ENCODE data around the gene PIGU. TPM values are rescaled to one million over a fixed set of nuclear protein-coding genes. Genes with fewer than 3 reads are reported as not detected.

PIGU gene
- total and polyA plus RNA-seq, 4 donors = 6.4 to 10.0 (median 7.2) TPM

- Histone ChIP-seq H3K9ac (ENCODE audit: low read depth in 1 of 2, low read length in 2 of 2) (no peak overlapping the region), H3K36me3 (ENCODE audit: control insufficient read depth in 4 of 4, insufficient read depth in 3 of 4, low read depth in 1 of 4, low read length in 3 of 4) (no peaks in the 10 kb centered on the region), H3K4me1 (ENCODE audit: control insufficient read depth in 4 of 4, insufficient read depth in 4 of 4, low read length in 3 of 4) (peaks cover 0 to 3% (median 0%) of the 10 kb centered on the region in 4 donors), H3K27me3 (ENCODE audit: control insufficient read depth in 4 of 4, insufficient read depth in 4 of 4, low read length in 3 of 4) (no peaks in the 10 kb centered on the region), H3K9me3 (ENCODE audit: control insufficient read depth in 4 of 4, low read length in 3 of 4) (no peaks in the 10 kb centered on the region), H3K27ac (ENCODE audit: low read depth in 1 of 2, low read length in 2 of 2) (no peak overlapping the region), H3K4me3 (ENCODE audit: low read depth in 1 of 3, low read length in 3 of 3) (no peak overlapping the region)
- 96% methylated on average over 1 of the region's 1 CpG for WGBS
- DNase-seq (ENCODE audit: low spot score) = no peak
- TF ChIP-seq, protein P1, sequence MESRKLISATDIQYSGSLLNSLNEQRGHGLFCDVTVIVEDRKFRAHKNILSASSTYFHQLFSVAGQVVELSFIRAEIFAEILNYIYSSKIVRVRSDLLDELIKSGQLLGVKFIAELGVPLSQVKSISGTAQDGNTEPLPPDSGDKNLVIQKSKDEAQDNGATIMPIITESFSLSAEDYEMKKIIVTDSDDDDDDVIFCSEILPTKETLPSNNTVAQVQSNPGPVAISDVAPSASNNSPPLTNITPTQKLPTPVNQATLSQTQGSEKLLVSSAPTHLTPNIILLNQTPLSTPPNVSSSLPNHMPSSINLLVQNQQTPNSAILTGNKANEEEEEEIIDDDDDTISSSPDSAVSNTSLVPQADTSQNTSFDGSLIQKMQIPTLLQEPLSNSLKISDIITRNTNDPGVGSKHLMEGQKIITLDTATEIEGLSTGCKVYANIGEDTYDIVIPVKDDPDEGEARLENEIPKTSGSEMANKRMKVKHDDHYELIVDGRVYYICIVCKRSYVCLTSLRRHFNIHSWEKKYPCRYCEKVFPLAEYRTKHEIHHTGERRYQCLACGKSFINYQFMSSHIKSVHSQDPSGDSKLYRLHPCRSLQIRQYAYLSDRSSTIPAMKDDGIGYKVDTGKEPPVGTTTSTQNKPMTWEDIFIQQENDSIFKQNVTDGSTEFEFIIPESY (IDR thresholded peaks at IDR 0.05) = no peak
- no peak for TF ChIP-seq EGR1 (IDR thresholded peaks at IDR 0.05; ENCODE audit: low read depth in 2 of 2)
- no peak for TF ChIP-seq ATF3 (IDR thresholded peaks at IDR 0.05)
- no peak for TF ChIP-seq RAD21 (IDR thresholded peaks at IDR 0.05)
Observed at GRCh38 chr20:34647737-34648136, 29.2 kb downstream of the PIGU start.

DNA sequence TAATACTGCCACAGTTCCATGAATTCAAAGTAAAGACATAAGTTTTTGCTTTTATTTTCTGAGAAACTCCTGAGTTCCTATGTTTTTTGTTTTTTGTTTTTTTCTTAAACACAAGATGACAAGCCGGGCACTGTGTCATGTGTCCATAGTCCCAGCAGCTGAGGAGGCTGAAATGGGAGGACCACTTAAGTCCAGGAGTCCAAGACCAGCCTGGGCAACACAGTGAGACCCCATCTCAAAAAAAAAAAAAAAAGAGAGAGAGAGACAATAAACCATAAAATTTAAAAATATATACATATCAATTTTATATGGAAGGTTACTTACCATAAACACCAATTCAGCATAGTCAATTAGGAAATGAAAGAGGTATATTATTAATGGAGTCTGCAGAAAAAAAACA is 31.9 kb downstream of the PIGU start:
- DNase-seq (ENCODE audit: low spot score) = no peak
- H3K27me3 ChIP-seq (ENCODE audit: control insufficient read depth in 4 of 4, insufficient read depth in 4 of 4, low read length in 3 of 4) = no peaks in the 10 kb centered on the region
- H3K4me1 ChIP-seq (ENCODE audit: control insufficient read depth in 4 of 4, insufficient read depth in 4 of 4, low read length in 3 of 4) = peaks cover 0 to 3% (median 0%) of the 10 kb centered on the region in 4 donors
- no peaks in the 10 kb centered on the region for H3K9me3 ChIP-seq (ENCODE audit: control insufficient read depth in 4 of 4, low read length in 3 of 4)
- H3K9ac ChIP-seq (ENCODE audit: low read depth in 1 of 2, low read length in 2 of 2) = no peak overlapping the region
- WGBS = 98% methylated on average over 1 of the region's 1 CpG
- no peak overlapping the region for H3K4me3 ChIP-seq (ENCODE audit: low read depth in 1 of 3, low read length in 3 of 3)
- no peaks in the 10 kb centered on the region for H3K36me3 ChIP-seq (ENCODE audit: control insufficient read depth in 4 of 4, insufficient read depth in 3 of 4, low read depth in 1 of 4, low read length in 3 of 4)
- no peak overlapping the region for H3K27ac ChIP-seq (ENCODE audit: low read depth in 1 of 2, low read length in 2 of 2)
- TF ChIP-seq TAF1 (conservative IDR thresholded peaks at IDR 0.05) (no peak), RAD21 (IDR thresholded peaks at IDR 0.05) (no peak), ATF3 (IDR thresholded peaks at IDR 0.05) (no peak), SP1 (IDR thresholded peaks at IDR 0.05) (no peak), FOXA2 (IDR thresholded peaks at IDR 0.05) (no peak)
- TF ChIP-seq, protein P2, sequence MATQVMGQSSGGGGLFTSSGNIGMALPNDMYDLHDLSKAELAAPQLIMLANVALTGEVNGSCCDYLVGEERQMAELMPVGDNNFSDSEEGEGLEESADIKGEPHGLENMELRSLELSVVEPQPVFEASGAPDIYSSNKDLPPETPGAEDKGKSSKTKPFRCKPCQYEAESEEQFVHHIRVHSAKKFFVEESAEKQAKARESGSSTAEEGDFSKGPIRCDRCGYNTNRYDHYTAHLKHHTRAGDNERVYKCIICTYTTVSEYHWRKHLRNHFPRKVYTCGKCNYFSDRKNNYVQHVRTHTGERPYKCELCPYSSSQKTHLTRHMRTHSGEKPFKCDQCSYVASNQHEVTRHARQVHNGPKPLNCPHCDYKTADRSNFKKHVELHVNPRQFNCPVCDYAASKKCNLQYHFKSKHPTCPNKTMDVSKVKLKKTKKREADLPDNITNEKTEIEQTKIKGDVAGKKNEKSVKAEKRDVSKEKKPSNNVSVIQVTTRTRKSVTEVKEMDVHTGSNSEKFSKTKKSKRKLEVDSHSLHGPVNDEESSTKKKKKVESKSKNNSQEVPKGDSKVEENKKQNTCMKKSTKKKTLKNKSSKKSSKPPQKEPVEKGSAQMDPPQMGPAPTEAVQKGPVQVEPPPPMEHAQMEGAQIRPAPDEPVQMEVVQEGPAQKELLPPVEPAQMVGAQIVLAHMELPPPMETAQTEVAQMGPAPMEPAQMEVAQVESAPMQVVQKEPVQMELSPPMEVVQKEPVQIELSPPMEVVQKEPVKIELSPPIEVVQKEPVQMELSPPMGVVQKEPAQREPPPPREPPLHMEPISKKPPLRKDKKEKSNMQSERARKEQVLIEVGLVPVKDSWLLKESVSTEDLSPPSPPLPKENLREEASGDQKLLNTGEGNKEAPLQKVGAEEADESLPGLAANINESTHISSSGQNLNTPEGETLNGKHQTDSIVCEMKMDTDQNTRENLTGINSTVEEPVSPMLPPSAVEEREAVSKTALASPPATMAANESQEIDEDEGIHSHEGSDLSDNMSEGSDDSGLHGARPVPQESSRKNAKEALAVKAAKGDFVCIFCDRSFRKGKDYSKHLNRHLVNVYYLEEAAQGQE (IDR thresholded peaks at IDR 0.05) = no peak
- TF ChIP-seq, protein P3, sequence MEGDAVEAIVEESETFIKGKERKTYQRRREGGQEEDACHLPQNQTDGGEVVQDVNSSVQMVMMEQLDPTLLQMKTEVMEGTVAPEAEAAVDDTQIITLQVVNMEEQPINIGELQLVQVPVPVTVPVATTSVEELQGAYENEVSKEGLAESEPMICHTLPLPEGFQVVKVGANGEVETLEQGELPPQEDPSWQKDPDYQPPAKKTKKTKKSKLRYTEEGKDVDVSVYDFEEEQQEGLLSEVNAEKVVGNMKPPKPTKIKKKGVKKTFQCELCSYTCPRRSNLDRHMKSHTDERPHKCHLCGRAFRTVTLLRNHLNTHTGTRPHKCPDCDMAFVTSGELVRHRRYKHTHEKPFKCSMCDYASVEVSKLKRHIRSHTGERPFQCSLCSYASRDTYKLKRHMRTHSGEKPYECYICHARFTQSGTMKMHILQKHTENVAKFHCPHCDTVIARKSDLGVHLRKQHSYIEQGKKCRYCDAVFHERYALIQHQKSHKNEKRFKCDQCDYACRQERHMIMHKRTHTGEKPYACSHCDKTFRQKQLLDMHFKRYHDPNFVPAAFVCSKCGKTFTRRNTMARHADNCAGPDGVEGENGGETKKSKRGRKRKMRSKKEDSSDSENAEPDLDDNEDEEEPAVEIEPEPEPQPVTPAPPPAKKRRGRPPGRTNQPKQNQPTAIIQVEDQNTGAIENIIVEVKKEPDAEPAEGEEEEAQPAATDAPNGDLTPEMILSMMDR (IDR thresholded peaks at IDR 0.05; ENCODE audit: low read depth, low read length, missing input control) = no peak
